HEK293 (cell line): ENCODE data around the gene CELA1.

ENCODE experiments used
- CTCF ChIA-PET: fragments of 350-600 bp; formaldehyde crosslinking; extraction: SDS; loops from one replicate; lab custom pipeline; 2021; ENCODE audit warnings: antibody characterized with exemption; lab: Yijun Ruan, JAX
- POLR2A ChIA-PET: fragments of 300-600 bp; formaldehyde crosslinking; extraction: SDS; loops from one replicate; lab custom pipeline; 2020; ENCODE audit warnings: antibody characterized with exemption, inconsistent platforms; lab: Yijun Ruan, JAX
- H3K27ac ChIP-seq: fragments of 200-500 bp; sonication (Bioruptor generic); 2 replicates; pipeline ENCODE4 v1.5.1; 2014; ENCODE audit warnings: low read depth, low read length, control low read depth, inconsistent platforms; ENCODE audit errors: extremely low read depth
- H3K36me3 ChIP-seq, 2 experiments: fragments of 200-500 bp in 1 of 2; sonication (Bioruptor generic) in 1 of 2; 1 replicate in 1 of 2; 2 replicates in 1 of 2; pipeline ENCODE4 v1.5.1; 2014 to 2017; ENCODE audit warnings: inconsistent platforms in 2 of 2, low read length in 2 of 2; ENCODE audit not compliant: control insufficient read depth in 2 of 2, insufficient read depth in 1 of 2
- H3K4me1 ChIP-seq: fragments of 200-500 bp; sonication (Bioruptor generic); 2 replicates; pipeline ENCODE4 v1.5.1; 2014; ENCODE audit warnings: mild to moderate bottlenecking, low read length, inconsistent platforms; ENCODE audit not compliant: control insufficient read depth, insufficient read depth
- H3K4me3 ChIP-seq: 2 replicates; pipeline ENCODE4 v1.5.1; 2011; ENCODE audit warnings: low read depth, mild to moderate bottlenecking, control low read depth, low read length, moderate library complexity
- H3K9me3 ChIP-seq: fragments of 200-500 bp; sonication (Bioruptor generic); 2 replicates; pipeline ENCODE4 v1.5.1; 2014; ENCODE audit warnings: low read depth, low read length, inconsistent platforms; ENCODE audit not compliant: control insufficient read depth, insufficient read depth
- EGR2 ChIP-seq: fragments of 450-650 bp; formaldehyde crosslinking; IDR thresholded peaks from 2 replicates; pipeline ENCODE4 v1.5.1; 2016; ENCODE audit warnings: low read depth, missing biosample characterization, missing genetic modification characterization
- GLI4 ChIP-seq: fragments of 450-650 bp; formaldehyde crosslinking; IDR thresholded peaks from 2 replicates; pipeline ENCODE4 v1.5.1; 2016; ENCODE audit warnings: missing biosample characterization, missing genetic modification characterization
- GLIS1 ChIP-seq: fragments of 450-650 bp; formaldehyde crosslinking; IDR thresholded peaks from 2 replicates; pipeline ENCODE4 v1.5.1; 2016; ENCODE audit warnings: missing biosample characterization, missing genetic modification characterization
- GLIS2 ChIP-seq: fragments of 450-650 bp; formaldehyde crosslinking; IDR thresholded peaks from 2 replicates; pipeline ENCODE4 v1.5.1; 2016; ENCODE audit warnings: missing biosample characterization, missing genetic modification characterization
- HOXC10 ChIP-seq: sonication (generic); formaldehyde crosslinking; IDR thresholded peaks from 2 replicates; pipeline ENCODE4 v1.8.1; 2023; ENCODE audit warnings: mild to moderate bottlenecking, missing genetic modification reagents
- MZF1 ChIP-seq: fragments of 450-650 bp; formaldehyde crosslinking; IDR thresholded peaks from 2 replicates; pipeline ENCODE4 v1.5.1; 2017; ENCODE audit warnings: missing biosample characterization, missing genetic modification characterization, borderline replicate concordance
- PRDM1 ChIP-seq: fragments of 450-650 bp; formaldehyde crosslinking; IDR thresholded peaks from 2 replicates; pipeline ENCODE4; 2016; ENCODE audit warnings: missing biosample characterization, missing genetic modification characterization
- SCRT2 ChIP-seq: fragments of 450-650 bp; formaldehyde crosslinking; IDR thresholded peaks from 2 replicates; pipeline ENCODE4 v1.5.1; 2016; ENCODE audit warnings: missing biosample characterization, missing genetic modification characterization
- SP2 ChIP-seq: fragments of 450-650 bp; formaldehyde crosslinking; IDR thresholded peaks from 2 replicates; pipeline ENCODE4 v1.5.1; 2016; ENCODE audit warnings: missing biosample characterization, missing genetic modification characterization
- TRIM28 ChIP-seq: IDR thresholded peaks from 2 replicates; pipeline ENCODE4 v1.6.1; 2011; ENCODE audit warnings: low read length, control low read depth, borderline replicate concordance
- ZBTB17 ChIP-seq: fragments of 450-650 bp; formaldehyde crosslinking; IDR thresholded peaks from 2 replicates; pipeline ENCODE4 v1.5.1; 2016; ENCODE audit warnings: missing biosample characterization, missing genetic modification characterization
- ZNF10 ChIP-seq: fragments of 450-650 bp; formaldehyde crosslinking; IDR thresholded peaks from 2 replicates; pipeline ENCODE4 v1.5.1; 2017; ENCODE audit warnings: missing biosample characterization, missing genetic modification characterization
- ZNF157 ChIP-seq: fragments of 450-650 bp; formaldehyde crosslinking; IDR thresholded peaks from 2 replicates; pipeline ENCODE4 v1.5.1; 2016; ENCODE audit warnings: missing biosample characterization, missing genetic modification characterization
- ZNF169 ChIP-seq: fragments of 450-650 bp; formaldehyde crosslinking; IDR thresholded peaks from 2 replicates; pipeline ENCODE4 v1.5.1; 2016; ENCODE audit warnings: missing biosample characterization, missing genetic modification characterization
- ZNF184 ChIP-seq: fragments of 450-650 bp; IDR thresholded peaks from 2 replicates; pipeline ENCODE4 v1.5.1; 2018; ENCODE audit warnings: missing biosample characterization, mild to moderate bottlenecking, missing genetic modification characterization
- ZNF23 ChIP-seq: fragments of 450-650 bp; formaldehyde crosslinking; IDR thresholded peaks from 2 replicates; pipeline ENCODE4 v1.5.1; 2016; ENCODE audit warnings: missing biosample characterization, missing genetic modification characterization, borderline replicate concordance
- ZNF311 ChIP-seq: fragments of 450-650 bp; formaldehyde crosslinking; IDR thresholded peaks from 2 replicates; pipeline ENCODE4 v1.5.1; 2017; ENCODE audit warnings: missing biosample characterization, missing genetic modification characterization, borderline replicate concordance
- ZNF404 ChIP-seq: fragments of 450-650 bp; formaldehyde crosslinking; IDR thresholded peaks from 2 replicates; pipeline ENCODE4 v1.5.1; 2017; ENCODE audit warnings: missing biosample characterization, missing genetic modification characterization
- ZNF473 ChIP-seq: fragments of 450-650 bp; formaldehyde crosslinking; IDR thresholded peaks from 2 replicates; pipeline ENCODE4 v1.5.1; 2017; ENCODE audit warnings: missing biosample characterization, missing genetic modification characterization
- ZNF571 ChIP-seq: fragments of 450-650 bp; formaldehyde crosslinking; IDR thresholded peaks from 2 replicates; pipeline ENCODE4 v1.5.0; 2017; ENCODE audit warnings: missing biosample characterization, missing genetic modification characterization
- ZNF596 ChIP-seq: fragments of 450-650 bp; IDR thresholded peaks from 2 replicates; pipeline ENCODE4 v1.5.0; 2018; ENCODE audit warnings: missing biosample characterization, mild to moderate bottlenecking, missing genetic modification characterization, moderate library complexity
- ZNF623 ChIP-seq: fragments of 450-650 bp; formaldehyde crosslinking; IDR thresholded peaks from 2 replicates; pipeline ENCODE4 v1.5.1; 2016; ENCODE audit warnings: missing biosample characterization, missing genetic modification characterization
- ZNF768 ChIP-seq: fragments of 450-650 bp; formaldehyde crosslinking; IDR thresholded peaks from 2 replicates; pipeline ENCODE4 v1.5.1; 2018; ENCODE audit warnings: missing biosample characterization, mild to moderate bottlenecking, missing genetic modification characterization
- TF ChIP-seq, protein P1 (sequence below): fragments of 450-650 bp; formaldehyde crosslinking; IDR thresholded peaks from 2 replicates; pipeline ENCODE4 v1.5.1; 2016; ENCODE audit warnings: missing biosample characterization, missing genetic modification characterization
- TF ChIP-seq, protein P2 (sequence below): fragments of 450-650 bp; formaldehyde crosslinking; IDR thresholded peaks from 2 replicates; pipeline ENCODE4 v1.5.1; 2016; ENCODE audit warnings: missing biosample characterization, missing genetic modification characterization
- TF ChIP-seq, protein P3 (sequence below): fragments of 450-650 bp; formaldehyde crosslinking; optimal IDR thresholded peaks from 2 replicates; pipeline ENCODE3; 2016; ENCODE audit warnings: missing biosample characterization, mild to moderate bottlenecking, missing genetic modification characterization
- TF ChIP-seq, protein P4 (sequence below): fragments of 450-650 bp; formaldehyde crosslinking; IDR thresholded peaks from 2 replicates; pipeline ENCODE4 v1.5.1; 2017; ENCODE audit warnings: missing biosample characterization, missing genetic modification characterization
- TF ChIP-seq, protein P5 (sequence below): fragments of 450-650 bp; formaldehyde crosslinking; IDR thresholded peaks from 2 replicates; pipeline ENCODE4; 2016; ENCODE audit warnings: missing biosample characterization, missing genetic modification characterization
- TF ChIP-seq, protein P6 (sequence below): sonication (generic); formaldehyde crosslinking; IDR thresholded peaks from 2 replicates; pipeline ENCODE4 v1.8.1; 2022; ENCODE audit warnings: mild to moderate bottlenecking, moderate library complexity, missing genetic modification reagents

CELA1 gene

DNA sequence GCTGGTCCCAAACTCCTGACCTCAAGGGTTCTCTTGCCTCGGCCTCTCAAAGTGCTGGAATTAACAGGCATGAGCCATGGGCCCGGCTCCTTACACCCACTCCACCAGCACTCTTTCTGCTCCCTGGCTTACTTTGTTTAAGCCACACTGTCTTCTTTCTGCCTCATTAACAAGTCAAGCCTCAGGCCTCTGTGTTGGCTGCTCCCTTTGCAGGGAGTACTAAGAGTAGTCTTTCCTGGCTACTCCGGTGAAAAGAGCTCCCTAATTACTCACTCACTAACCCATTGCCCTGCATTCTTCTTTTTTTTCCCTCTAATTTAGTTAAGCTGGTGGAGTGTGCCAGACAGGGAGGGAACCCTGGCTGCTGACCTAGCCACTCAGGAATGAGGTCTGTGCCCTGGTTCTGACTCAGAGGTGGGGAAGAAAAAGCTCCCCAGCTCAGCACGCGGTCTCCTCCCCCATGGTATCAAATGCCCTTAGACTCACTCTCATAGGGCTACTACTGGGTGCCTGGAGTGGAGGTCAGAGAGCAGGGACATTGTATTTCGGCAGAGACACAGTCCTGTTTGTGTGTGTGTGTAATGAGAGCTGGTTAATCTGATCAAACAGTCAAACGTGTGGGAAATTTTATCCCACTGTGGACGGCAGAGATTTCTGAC lies 24.9 kb upstream of the CELA1 start (continued):
- TF ChIP-seq ZNF184 (tag by site-specific recombination) (peak; percentile 86), TRIM28 (peak; percentile 56; the same call in 1 of the 2 replicates), MZF1 (tag by site-specific recombination) (peak; percentile 92), ZBTB17 (tag by site-specific recombination) (peak; percentile 87), PRDM1 (peak; percentile 78), GLIS1 (peak; percentile 92), ZNF571 (tag by site-specific recombination) (no peak), SCRT2 (tag by site-specific recombination) (no peak), SP2 (tag by site-specific recombination) (peak; percentile 33; the same call in 1 of the 2 replicates)
- TF ChIP-seq, protein P1, sequence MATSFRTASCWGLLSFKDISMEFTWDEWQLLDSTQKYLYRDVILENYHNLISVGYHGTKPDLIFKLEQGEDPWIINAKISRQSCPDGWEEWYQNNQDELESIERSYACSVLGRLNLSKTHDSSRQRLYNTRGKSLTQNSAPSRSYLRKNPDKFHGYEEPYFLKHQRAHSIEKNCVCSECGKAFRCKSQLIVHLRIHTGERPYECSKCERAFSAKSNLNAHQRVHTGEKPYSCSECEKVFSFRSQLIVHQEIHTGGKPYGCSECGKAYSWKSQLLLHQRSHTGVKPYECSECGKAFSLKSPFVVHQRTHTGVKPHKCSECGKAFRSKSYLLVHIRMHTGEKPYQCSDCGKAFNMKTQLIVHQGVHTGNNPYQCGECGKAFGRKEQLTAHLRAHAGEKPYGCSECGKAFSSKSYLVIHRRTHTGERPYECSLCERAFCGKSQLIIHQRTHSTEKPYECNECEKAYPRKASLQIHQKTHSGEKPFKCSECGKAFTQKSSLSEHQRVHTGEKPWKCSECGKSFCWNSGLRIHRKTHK (tag by site-specific recombination): no peak
- TF ChIP-seq, protein P2, sequence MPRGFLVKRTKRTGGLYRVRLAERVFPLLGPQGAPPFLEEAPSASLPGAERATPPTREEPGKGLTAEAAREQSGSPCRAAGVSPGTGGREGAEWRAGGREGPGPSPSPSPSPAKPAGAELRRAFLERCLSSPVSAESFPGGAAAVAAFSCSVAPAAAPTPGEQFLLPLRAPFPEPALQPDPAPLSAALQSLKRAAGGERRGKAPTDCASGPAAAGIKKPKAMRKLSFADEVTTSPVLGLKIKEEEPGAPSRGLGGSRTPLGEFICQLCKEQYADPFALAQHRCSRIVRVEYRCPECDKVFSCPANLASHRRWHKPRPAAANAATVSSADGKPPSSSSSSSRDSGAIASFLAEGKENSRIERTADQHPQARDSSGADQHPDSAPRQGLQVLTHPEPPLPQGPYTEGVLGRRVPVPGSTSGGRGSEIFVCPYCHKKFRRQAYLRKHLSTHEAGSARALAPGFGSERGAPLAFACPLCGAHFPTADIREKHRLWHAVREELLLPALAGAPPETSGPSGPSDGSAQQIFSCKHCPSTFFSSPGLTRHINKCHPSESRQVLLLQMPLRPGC: peak; percentile 86
- TF ChIP-seq, protein P3, sequence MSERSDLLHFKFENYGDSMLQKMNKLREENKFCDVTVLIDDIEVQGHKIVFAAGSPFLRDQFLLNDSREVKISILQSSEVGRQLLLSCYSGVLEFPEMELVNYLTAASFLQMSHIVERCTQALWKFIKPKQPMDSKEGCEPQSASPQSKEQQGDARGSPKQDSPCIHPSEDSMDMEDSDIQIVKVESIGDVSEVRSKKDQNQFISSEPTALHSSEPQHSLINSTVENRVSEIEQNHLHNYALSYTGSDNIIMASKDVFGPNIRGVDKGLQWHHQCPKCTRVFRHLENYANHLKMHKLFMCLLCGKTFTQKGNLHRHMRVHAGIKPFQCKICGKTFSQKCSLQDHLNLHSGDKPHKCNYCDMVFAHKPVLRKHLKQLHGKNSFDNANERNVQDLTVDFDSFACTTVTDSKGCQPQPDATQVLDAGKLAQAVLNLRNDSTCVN (tag by site-specific recombination): no peak

DNA sequence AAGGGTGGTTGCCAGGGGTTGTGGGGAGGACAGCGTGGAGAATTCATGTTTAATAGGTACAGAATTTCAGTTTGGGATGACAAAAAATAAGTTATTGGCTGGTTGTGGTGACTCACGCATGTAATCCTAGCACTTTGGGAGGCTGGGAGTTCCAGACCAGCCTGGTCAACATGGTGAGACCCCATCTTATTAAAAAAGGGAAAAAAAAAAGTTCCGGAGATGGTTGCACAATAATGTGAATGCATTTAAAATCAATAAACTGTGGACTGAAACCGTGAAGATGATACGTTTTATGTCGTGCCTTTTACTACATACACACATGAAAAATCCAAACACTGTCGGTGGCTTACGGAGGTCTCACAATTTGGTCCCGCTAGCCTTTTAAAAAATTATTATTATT lies 24.2 kb upstream of the CELA1 start:
- POLR2A ChIA-PET: interaction anchor here (0.6 to 1.8 kb wide), 4 partner anchors 11 to 849 kb away, joined by 4 to 31 read pairs (median 6); partner anchors contain the start of genes CSRNP2 and GALNT6

DNA sequence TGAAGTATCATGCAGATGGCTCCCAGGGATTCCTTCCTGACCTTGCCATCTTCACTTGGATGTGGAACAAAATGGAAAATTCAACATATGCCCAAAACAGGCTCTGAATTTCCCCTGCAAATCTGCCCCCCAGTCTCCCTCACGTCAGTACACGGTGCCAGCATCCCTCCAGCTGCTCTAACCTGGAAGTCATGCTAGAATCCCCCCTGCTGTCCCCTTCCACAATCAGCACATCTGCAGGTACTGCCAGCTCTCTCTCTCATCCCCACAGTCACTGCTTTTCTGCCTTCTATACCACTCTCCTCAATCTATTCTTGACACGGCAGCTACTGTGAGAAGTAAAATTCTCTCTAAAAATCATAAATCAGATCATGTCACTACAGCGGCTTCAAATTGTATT lies 23.1 kb upstream of the CELA1 start:
- H3K9me3 ChIP-seq: no peaks in the 10 kb centered on the region
- H3K4me3 ChIP-seq: no peak overlapping the region
- H3K36me3 ChIP-seq: peaks cover 0 to 10% of the 10 kb centered on the region in 2 experiments; a peak in 1 of 3 replicates
- ChIA-PET CTCF (no interaction called here), POLR2A (no interaction called here)
- no peak overlapping the region for H3K27ac ChIP-seq
- H3K4me1 ChIP-seq: peaks cover 6% of the 10 kb centered on the region
- TF ChIP-seq ZNF23 (tag by site-specific recombination) (no peak), ZNF311 (no peak), ZNF404 (tag by site-specific recombination) (no peak), ZNF157 (tag by site-specific recombination) (no peak), GLI4 (tag by site-specific recombination) (no peak), ZNF596 (tag by site-specific recombination) (no peak), GLIS2 (tag by site-specific recombination) (no peak)
- TF ChIP-seq, protein P4, sequence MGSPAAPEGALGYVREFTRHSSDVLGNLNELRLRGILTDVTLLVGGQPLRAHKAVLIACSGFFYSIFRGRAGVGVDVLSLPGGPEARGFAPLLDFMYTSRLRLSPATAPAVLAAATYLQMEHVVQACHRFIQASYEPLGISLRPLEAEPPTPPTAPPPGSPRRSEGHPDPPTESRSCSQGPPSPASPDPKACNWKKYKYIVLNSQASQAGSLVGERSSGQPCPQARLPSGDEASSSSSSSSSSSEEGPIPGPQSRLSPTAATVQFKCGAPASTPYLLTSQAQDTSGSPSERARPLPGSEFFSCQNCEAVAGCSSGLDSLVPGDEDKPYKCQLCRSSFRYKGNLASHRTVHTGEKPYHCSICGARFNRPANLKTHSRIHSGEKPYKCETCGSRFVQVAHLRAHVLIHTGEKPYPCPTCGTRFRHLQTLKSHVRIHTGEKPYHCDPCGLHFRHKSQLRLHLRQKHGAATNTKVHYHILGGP (tag by site-specific recombination): no peak
- TF ChIP-seq, protein P5, sequence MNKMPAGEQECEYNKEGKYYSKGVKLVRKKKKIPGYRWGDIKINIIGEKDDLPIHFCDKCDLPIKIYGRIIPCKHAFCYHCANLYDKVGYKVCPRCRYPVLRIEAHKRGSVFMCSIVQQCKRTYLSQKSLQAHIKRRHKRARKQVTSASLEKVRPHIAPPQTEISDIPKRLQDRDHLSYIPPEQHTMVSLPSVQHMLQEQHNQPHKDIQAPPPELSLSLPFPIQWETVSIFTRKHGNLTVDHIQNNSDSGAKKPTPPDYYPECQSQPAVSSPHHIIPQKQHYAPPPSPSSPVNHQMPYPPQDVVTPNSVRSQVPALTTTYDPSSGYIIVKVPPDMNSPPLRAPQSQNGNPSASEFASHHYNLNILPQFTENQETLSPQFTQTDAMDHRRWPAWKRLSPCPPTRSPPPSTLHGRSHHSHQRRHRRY (tag by site-specific recombination): no peak

More for the DNA sequence above, 24.2 kb upstream of the CELA1 start:
- H3K36me3 ChIP-seq: peaks cover under 1 to 14% of the 10 kb centered on the region in 2 experiments; a peak in 2 of 3 replicates
- H3K27ac ChIP-seq: no peak overlapping the region
- CTCF ChIA-PET: interaction anchor here (1.8 kb wide), 1 partner anchor 29 kb away, joined by 6 read pairs; no protein-coding TSS in a partner anchor
- TF ChIP-seq ZNF623: no peak
- TF ChIP-seq ZNF169 (tag by site-specific recombination): no peak
- TF ChIP-seq ZNF473 (tag by site-specific recombination): no peak
- TF ChIP-seq, protein P6, sequence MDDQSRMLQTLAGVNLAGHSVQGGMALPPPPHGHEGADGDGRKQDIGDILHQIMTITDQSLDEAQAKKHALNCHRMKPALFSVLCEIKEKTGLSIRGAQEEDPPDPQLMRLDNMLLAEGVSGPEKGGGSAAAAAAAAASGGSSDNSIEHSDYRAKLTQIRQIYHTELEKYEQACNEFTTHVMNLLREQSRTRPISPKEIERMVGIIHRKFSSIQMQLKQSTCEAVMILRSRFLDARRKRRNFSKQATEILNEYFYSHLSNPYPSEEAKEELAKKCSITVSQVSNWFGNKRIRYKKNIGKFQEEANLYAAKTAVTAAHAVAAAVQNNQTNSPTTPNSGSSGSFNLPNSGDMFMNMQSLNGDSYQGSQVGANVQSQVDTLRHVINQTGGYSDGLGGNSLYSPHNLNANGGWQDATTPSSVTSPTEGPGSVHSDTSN (CRISPR knock-in tag): no peak
- no peak for TF ChIP-seq HOXC10 (CRISPR knock-in tag)
- TF ChIP-seq EGR2 (tag by site-specific recombination): no peak
- TF ChIP-seq ZNF768 (tag by site-specific recombination): no peak
- no peak for TF ChIP-seq ZNF10 (tag by site-specific recombination)
- no peak for TF ChIP-seq GLIS1
- no peaks in the 10 kb centered on the region for H3K9me3 ChIP-seq
- H3K4me3 ChIP-seq: no peak overlapping the region
- peaks cover 6% of the 10 kb centered on the region for H3K4me1 ChIP-seq
